22Rv1 (cell line): ENCODE data around the gene ASIC4.

Source experiments
- ZFX ChIP-seq: fragments of 450-650 bp; IDR thresholded peaks from 2 replicates; pipeline ENCODE4 v1.6.1; 2017; ENCODE audit warnings: antibody characterized with exemption, borderline replicate concordance
- TF ChIP-seq, protein P1 (sequence below): fragments of 450-650 bp; IDR thresholded peaks from 2 replicates; pipeline ENCODE4 v1.5.1; 2017; ENCODE audit warnings: mild to moderate bottlenecking

DNA sequence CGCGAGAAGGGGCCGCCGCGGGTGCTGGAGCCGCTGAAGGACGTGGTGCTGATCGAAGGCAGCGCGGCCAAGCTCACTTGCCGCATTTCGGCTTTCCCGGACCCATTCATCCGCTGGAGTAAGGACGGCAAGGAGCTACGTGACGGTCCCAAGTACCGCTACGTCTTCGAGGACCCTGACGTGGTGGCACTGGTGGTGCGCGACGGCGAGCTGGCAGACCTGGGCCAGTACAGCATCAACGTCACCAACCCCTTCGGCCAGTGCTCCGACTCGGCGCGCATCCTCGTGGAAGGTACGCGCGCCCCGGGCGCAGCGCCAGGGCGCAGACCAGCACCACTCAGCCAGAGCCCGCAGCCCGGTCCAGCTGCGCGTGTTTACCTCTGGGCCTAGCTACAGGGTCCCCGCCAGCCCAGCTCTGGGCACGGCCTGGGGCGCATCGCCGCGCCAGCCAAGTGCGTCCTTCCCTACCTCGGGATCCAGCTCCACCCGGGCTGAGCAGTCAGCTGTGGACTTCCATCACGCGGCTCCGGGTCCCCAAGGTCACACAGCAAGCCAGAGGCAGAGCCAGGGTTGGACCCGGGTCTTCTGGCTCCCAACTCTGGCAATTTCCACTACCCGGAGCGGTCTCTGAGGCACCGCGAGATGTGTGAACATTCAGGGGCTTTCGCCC lies 17.3 kb upstream of the ASIC4 start:
- TF ChIP-seq, protein P1, sequence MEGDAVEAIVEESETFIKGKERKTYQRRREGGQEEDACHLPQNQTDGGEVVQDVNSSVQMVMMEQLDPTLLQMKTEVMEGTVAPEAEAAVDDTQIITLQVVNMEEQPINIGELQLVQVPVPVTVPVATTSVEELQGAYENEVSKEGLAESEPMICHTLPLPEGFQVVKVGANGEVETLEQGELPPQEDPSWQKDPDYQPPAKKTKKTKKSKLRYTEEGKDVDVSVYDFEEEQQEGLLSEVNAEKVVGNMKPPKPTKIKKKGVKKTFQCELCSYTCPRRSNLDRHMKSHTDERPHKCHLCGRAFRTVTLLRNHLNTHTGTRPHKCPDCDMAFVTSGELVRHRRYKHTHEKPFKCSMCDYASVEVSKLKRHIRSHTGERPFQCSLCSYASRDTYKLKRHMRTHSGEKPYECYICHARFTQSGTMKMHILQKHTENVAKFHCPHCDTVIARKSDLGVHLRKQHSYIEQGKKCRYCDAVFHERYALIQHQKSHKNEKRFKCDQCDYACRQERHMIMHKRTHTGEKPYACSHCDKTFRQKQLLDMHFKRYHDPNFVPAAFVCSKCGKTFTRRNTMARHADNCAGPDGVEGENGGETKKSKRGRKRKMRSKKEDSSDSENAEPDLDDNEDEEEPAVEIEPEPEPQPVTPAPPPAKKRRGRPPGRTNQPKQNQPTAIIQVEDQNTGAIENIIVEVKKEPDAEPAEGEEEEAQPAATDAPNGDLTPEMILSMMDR, result no peak
- no peak for TF ChIP-seq ZFX
